NOMO-1 treated with DMSO at 0.1 percent for 48 hours (cell line): ENCODE results near the gene PLEKHG4B.
"Not testable (repeated sequence)": the region's sequence is repeated elsewhere in the genome, so short reads cannot be mapped to it uniquely, and the experiment has no call there.

Source experiments
- DNase-seq: peaks from one replicate; lab custom pipeline; 2025; ENCODE audit not compliant: unreplicated experiment; lab: John Stamatoyannopoulos, UW

The PLEKHG4B gene

GRCh38 chr5:93221-93980, 1.4 kb downstream of the PLEKHG4B start:
- DNase-seq, result no peak

- no peak for DNase-seq
Observed at GRCh38 chr5:94113-94892, 2.3 kb downstream of the PLEKHG4B start.

- no peak for DNase-seq
Observed at GRCh38 chr5:95241-95980, 3.4 kb downstream of the PLEKHG4B start.

- DNase-seq, result no peak
Observed at GRCh38 chr5:96976-97660, 5.2 kb downstream of the PLEKHG4B start.

GRCh38 chr5:99815-100214, 7.8 kb downstream of the PLEKHG4B start:
- no peak for DNase-seq

GRCh38 chr5:102411-103043, 10.6 kb downstream of the PLEKHG4B start:
- DNase-seq, result peak; percentile 14

GRCh38 chr5:104106-104505, 12.1 kb downstream of the PLEKHG4B start:
- DNase-seq, result not testable (repeated sequence)

- no peak for DNase-seq
Observed at GRCh38 chr5:104778-105296, 12.9 kb downstream of the PLEKHG4B start.

GRCh38 chr5:105504-106070, 13.6 kb downstream of the PLEKHG4B start:
- DNase-seq, result no peak

GRCh38 chr5:106587-106986, 14.6 kb downstream of the PLEKHG4B start:
- no peak for DNase-seq

GRCh38 chr5:107526-107925, 15.6 kb downstream of the PLEKHG4B start:
- no peak for DNase-seq

- no peak for DNase-seq
Observed at GRCh38 chr5:109826-110225, 17.9 kb downstream of the PLEKHG4B start.

- no peak for DNase-seq
Observed at GRCh38 chr5:110270-110888, 18.4 kb downstream of the PLEKHG4B start.

GRCh38 chr5:111171-111570, 19.2 kb downstream of the PLEKHG4B start:
- DNase-seq, result no peak

GRCh38 chr5:119486-120097, 27.6 kb downstream of the PLEKHG4B start:
- DNase-seq, result no peak

GRCh38 chr5:121432-121831, 29.5 kb downstream of the PLEKHG4B start:
- DNase-seq, result no peak

GRCh38 chr5:125815-126214, 33.8 kb downstream of the PLEKHG4B start:
- DNase-seq, result no peak

- no peak for DNase-seq
Observed at GRCh38 chr5:126806-127205, 34.8 kb downstream of the PLEKHG4B start.

GRCh38 chr5:127886-128285, 35.9 kb downstream of the PLEKHG4B start:
- no peak for DNase-seq
